IPS DF 19.7 (cell line): ENCODE results near the gene MEIS1.

Source experiments
- DNase-seq: peaks from one replicate; pipeline ENCODE4 v3.0.0-alpha.2; 2013; ENCODE audit warnings: low read depth, low spot score

MEIS1 gene

DNA sequence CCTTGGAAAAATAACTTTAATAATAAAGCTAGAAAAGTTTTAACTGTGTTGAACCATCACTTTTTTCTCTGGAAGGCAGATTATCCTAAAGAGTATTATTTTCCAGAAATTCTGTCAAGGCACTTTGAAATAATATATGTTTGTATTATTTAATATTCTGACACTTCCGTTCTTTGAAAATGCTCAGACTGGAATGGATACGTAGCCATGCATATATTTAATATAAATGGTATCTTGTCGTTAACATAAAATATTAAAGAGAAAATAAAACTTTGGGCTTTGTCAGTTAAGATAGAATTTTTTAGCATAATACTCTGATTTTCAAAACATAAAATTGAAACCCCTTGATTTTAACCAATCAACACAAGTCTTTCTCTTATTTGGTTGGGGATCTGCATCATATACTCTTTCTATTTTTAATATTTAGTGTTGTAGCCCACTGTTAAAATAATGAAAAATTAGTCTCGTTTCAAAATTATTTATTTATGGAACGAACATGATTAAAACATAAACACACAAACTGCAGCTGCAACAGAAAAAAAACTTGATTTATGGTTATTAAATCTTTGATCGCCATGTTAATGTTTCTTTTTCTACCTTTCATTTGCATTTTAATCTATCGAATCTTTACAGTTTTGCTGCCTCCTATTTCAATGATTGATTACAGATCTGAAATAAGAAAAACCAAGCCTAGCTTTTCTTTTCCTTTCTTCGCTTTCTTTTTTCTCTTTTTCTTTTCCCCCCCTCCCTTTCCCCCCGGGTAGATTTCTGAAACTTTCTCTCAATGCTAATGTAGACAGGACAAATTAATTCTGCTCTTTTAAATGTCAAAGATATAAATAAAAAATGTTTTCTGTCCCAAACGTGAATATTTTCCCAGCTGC lies 145.5 kb downstream of the MEIS1 start:
- DNase-seq, result no peak

DNA sequence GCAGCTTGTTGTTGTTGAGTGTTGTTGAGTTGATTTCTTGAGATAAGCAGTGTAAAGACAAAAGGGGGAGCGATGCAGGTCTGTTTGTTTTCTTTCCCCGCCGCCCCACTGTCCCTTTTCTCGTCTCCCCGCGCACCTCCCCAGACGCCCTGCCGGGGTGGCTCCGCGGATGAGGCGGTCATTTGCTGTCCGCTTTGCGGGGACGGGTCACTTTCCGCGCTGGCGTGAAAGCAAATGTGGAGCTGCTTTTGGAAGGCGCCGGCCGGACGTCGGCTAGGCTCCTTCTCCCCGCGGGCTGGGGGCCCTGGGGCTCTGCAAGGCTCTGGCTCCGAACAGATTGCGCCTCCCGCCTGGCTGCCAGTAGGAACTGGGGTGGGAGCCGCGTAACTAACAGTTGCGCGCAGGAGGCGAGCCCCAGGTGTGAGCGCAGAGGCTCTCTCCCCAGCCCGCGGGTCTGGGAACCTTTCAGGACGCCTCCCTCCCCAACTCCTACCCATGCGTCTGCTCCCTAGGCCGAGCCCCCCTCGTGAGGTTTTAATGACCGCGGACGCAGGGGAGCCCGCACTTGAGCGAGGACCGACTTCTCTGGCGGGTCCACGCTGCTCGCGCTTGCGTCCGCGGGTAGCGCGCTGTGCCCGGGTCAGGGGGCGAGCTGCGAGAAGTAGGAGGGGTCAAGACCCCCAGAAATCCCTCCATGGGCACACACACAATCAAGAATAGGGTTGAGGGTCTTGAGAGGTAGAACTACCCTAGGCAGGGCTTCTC lies 146.6 kb downstream of the MEIS1 start:
- no peak for DNase-seq

DNA sequence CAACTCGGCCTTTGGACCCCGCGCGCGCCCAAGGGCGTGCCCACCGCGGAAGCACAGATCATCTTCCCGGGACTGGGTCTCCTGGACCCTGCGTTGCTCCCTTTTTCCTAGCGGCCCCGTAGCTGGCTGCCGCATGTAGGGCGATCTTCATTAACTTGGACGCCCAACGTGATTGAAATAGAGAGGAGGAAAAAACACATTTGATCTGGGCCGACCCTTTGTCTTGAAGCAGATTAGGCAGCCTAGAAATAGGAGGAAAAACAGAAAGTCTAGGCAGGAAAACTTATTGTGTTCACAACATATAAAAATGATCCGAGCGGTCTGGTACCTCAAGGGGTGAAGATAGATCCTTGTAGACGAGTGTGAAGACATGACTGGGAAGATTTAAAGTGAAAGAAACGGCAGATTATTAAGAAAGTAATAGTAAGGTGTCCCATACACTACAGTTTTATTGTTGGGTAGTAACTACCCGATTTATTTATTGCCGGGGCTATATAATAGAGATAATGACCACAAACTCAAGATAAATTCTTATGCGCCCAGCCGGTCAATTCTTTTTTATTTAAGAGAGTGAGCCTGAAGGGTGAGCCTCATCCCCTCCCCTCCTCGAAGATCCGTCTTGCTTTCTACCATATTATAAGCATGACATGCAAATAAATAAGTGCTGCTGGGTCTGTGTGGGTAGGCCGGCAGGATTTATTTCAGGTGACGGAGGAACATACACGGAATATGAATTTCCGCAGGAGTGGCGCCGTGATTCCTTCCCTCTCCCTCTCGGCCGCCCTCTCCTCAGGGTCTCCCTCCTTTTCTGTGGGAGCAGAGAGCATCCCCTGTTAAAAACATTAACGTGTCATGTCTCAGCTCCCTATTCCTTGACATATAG lies 147.4 kb downstream of the MEIS1 start:
- no peak for DNase-seq

DNA sequence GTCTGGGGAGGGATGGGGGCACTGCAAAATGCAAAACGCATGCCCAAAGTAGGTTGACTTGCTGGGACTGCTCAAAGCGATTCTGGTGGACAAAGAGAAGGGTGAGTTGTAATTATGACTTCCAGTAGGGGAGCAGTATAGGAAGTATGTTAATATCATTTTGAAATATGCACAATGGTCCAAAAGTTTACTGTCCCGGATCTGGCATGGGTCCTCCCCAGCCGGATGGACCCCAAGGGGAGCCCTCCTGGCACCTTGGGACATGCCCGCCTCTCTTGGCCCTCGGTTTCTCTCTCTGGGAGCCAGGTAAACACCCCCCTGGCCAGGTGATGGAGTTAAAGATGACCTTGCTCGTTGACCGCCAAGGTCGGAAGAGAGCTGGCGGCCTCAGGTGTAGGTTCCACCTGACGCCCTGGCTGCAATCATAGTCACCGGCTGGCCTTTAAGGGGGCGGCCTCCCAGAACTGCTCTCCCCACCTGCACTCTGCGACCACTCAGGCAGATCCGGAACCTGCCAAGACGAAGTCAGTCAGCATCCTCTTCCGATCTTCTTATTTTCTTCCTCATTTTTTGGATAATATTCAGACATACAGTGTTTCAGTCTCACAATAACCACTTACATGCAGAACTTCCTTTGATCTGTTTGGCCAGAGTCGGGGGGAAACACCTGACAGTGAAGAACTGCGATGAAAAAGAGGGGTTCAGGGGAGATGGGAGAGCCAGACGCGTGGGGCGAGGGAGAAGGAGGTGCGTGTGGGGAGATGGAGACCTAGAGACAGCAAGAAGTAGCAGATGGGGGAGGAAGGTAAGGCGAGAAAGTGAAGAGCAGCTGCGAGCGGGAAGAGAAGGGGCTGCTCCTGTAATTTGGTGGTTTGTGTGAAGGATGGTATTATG lies 148.3 kb downstream of the MEIS1 start:
- DNase-seq, result no peak

DNA sequence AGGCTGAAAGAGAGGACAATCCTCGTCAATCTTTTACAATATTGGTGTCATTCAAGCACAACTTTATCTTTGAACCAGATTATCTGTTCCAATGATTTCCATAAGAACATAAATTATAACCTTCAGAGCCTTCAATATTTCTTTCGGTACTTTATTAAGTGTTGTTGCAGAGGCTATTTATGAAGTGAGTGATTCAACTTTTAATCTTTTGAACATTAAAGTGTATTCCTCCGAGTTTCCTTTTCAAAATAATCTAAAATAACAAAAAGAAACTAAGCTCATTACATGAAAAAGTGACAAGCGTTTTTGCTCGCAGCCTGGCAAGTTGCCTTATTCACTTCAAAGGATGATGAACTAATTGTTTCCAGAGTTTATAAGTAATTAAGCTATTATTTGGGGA lies 149.0 kb downstream of the MEIS1 start:
- DNase-seq, result no peak

DNA sequence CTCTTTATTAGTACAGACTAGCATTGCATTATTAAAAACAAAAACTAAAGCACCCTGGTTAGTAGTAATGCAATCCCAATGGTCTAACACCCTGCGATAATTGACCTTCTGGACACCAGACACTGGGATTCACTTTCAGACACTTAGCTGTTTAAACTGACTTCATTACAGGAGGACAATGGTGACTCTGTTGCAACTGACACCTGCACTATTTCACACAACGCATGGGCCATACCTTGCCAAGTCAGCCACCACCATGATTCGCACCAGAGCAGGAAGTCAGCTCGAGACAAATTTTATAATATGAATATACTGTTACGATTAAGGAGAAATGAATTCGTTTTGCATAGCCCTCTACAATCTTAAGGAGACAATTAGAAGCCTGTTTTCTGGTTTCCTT lies 150.7 kb downstream of the MEIS1 start:
- no peak for DNase-seq

DNA sequence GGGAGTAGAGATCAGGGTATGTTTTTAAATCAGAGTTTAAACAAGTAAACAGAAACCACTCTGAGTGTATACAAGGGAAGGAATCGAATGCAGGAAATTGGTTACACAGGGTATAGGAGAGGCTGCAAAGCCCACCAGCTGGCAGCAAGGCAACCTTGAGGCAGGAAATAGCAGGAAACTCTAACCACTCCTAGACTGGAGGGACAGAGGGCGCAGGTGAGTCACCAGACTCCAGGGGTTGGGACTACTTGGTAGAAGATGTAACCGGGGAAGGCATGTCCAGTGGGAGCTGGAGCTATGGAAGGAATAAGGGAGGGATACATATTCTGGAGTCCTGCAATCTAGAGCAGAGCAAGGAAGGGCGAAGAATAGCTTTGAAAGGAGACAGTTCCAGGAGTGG lies 152.3 kb downstream of the MEIS1 start:
- no peak for DNase-seq

DNA sequence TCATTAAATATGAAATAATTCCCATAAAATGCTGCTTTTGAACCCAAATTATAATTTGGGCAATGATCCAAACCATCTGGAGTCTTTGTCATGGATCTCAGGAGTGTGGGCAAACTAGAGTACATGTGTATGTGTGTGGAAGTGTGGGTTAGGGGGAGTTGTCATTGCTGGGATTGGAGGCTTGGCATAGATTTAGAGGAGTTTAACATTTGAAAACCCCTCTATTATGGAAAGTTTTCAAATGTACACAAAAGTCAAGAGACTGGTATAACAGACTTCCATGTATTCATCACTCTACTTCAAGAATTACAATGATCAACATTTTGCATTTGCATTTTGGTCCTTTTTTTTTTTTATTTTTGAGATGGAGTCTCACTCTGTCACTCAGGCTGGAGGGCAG lies 159.1 kb downstream of the MEIS1 start:
- no peak for DNase-seq

DNA sequence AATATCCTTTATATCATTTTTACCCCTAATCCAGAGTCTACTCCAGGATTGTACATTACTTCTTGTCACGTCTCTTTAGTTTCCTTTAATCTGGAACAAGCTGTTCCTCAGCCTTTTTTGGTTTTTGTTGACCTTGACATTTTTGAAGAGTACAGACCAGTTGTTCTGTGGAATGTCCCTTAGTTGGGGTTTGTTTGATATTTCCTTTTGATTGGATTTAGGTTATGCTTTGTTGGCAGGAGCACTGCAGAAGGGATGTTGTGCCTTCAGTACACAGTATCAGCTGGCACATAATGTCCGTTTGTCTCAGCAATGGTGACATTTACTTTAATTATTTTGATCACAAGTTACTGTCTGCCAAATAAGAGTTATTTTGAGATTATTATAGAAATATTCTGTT lies 160.6 kb downstream of the MEIS1 start:
- DNase-seq, result no peak

DNA sequence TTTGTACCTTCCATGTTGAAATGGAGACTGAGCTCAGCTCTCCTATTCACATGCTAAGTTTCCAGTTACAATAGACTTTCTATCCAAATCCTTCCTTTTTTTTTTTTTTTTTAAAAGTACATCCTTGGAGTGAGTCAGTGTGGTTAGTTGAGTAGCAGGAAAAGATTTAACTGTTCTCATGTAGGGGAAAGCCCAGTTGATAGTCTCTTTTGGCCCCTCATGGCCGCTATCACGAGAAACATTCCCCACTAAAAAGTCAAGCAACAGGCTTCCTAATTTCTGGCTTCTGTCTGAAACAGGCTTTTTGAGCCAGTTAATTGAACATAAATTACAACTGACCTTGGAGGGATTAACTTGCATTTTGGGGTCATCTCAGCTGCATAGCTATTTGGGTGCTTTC lies 161.3 kb downstream of the MEIS1 start:
- no peak for DNase-seq

DNA sequence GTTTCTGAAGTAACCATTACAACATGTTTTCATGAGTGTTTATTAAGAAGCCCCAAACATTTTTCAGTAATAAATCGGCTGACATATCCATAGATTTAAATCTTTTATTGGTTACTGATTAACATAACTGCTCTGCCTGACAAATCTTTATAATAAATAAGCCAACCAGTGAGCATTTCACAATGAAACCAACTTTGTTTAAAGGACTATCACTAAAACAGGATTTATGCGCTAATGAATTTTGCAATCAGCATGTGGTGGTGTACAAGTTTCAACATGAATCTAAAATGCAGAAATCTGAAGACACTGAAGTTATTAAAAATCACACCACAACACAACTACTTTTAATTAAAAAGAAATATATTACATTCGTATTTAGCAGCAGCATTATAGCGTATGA lies 166.7 kb downstream of the MEIS1 start:
- no peak for DNase-seq

DNA sequence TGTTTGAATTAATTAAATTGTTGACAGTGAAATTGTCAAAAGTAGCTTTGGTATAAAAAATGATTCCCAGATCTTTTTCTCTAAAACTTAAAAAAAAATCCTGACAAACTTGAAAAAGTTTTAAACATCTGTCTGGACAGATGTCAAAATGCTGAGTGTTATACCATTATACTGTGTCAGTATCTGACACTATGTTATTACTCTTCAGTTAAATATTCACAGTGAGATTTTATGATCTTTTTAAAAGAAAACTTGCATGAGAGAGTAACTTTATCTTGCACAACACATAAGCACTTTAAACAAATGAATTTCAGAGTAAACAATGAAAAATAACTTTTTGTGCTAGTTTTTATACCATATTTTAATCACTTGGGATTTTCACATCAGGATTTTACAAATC lies 167.4 kb downstream of the MEIS1 start:
- no peak for DNase-seq

DNA sequence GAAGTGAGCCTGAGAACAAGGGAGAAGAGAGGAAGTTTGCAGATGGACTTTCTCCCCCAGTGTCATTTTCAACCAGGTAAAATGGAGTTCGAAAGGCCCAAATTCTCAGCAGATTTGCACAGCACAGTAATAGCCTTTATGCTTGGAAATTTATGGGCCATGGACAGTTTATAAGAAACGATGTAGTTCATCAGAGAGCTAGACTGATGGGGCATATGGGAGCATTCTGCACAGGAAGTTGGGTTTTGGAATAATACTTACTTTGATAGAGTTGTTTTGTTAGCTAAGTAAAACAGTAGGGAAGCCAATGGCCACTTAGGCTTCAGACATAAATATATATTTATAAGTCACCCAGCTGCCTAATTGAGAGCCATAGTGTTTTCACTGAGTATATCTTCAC lies 169.4 kb downstream of the MEIS1 start:
- no peak for DNase-seq

DNA sequence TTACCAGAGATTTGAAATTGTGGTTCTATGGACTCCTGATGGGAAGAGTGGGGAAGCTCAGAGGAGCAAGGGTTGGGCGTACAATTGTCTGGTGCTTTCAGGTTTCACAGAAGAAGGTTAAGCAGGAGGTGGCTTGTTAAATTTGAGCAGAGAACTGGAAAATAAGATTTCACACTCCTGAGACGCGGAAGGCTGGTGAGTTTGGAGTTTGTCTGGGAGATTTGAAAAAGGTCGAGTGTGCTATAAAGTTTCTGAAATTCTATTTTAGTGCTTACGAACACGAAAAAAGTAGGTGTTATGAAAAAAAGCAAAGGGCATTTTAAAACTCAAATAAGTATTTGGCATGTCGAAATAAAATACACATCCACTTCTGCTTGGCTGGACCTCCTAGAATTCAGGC lies 170.1 kb downstream of the MEIS1 start:
- no peak for DNase-seq

DNA sequence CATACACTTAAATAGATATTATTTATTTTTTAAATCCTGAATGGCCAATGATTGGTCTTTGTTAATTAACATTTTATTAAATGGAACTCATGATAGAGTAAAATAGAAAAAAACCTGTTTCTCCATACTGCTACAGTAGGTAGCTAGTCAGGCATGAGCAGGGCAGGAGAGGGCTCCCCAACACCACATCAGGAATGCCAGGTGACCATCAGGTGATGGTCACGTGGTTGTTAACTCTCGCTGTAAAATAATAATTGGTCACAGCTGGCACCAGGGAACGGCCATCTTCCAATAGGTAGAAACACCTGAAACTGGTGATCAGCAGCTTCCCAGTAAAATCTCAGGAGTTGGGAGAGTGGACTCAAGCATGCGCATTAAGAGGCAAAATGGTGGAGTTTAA lies 172.2 kb downstream of the MEIS1 start:
- no peak for DNase-seq
